Measurements from ENCODE around the gene RASSF3.
A peak's percentile ranks its signal among the peaks of the same experiment; 100 is the strongest.
"Not testable (repeated sequence)": the region's sequence is repeated elsewhere in the genome, so short reads cannot be mapped to it uniquely, and the experiment has no call there.

The RASSF3 gene

GRCh38 chr12:64681200-64682052, 71.1 kb downstream of the RASSF3 start:
- peak; percentile 65 for ATAC-seq
- peaks cover 68% of the 10 kb centered on the region for H3K4me1 Mint-ChIP-seq
- H3K27ac Mint-ChIP-seq, result peak overlapping the region; percentile 85
- H3K36me3 Mint-ChIP-seq, result peaks cover 38% of the 10 kb centered on the region
- H3K4me3 Mint-ChIP-seq, result peak overlapping the region; percentile 51
- H3K9me3 Mint-ChIP-seq, result no peaks in the 10 kb centered on the region
- no peaks in the 10 kb centered on the region for H3K27me3 Mint-ChIP-seq

- peaks cover 39% of the 10 kb centered on the region for H3K36me3 Mint-ChIP-seq
- ATAC-seq, result no peak
- H3K9me3 Mint-ChIP-seq, result no peaks in the 10 kb centered on the region
- H3K27me3 Mint-ChIP-seq, result no peaks in the 10 kb centered on the region
- peaks cover 56% of the 10 kb centered on the region for H3K4me1 Mint-ChIP-seq
- no peak overlapping the region for H3K4me3 Mint-ChIP-seq
- peak overlapping the region; percentile 65 for H3K27ac Mint-ChIP-seq
These were observed 72.4 kb downstream of the RASSF3 start for GRCh38 chr12:64682572-64683277.

- Mint-ChIP-seq H3K27ac (peak overlapping the region; percentile 65), H3K27me3 (no peaks in the 10 kb centered on the region), H3K4me1 (peaks cover 45% of the 10 kb centered on the region), H3K9me3 (no peaks in the 10 kb centered on the region), H3K36me3 (peaks cover 51% of the 10 kb centered on the region), H3K4me3 (no peak overlapping the region)
- ATAC-seq, result no peak
These were observed 73.7 kb downstream of the RASSF3 start for GRCh38 chr12:64683816-64684543.

GRCh38 chr12:64685050-64685449, 74.8 kb downstream of the RASSF3 start:
- Mint-ChIP-seq H3K9me3 (no peaks in the 10 kb centered on the region), H3K36me3 (peaks cover 54% of the 10 kb centered on the region), H3K4me1 (peaks cover 34% of the 10 kb centered on the region), H3K27me3 (no peaks in the 10 kb centered on the region), H3K4me3 (no peak overlapping the region), H3K27ac (no peak overlapping the region)
- ATAC-seq, result no peak

- no peak overlapping the region for H3K4me3 Mint-ChIP-seq
- H3K27ac Mint-ChIP-seq, result no peak overlapping the region
- no peaks in the 10 kb centered on the region for H3K27me3 Mint-ChIP-seq
- no peaks in the 10 kb centered on the region for H3K9me3 Mint-ChIP-seq
- ATAC-seq, result no peak
- H3K4me1 Mint-ChIP-seq, result peaks cover 28% of the 10 kb centered on the region
- H3K36me3 Mint-ChIP-seq, result peaks cover 54% of the 10 kb centered on the region
These were observed 75.3 kb downstream of the RASSF3 start for GRCh38 chr12:64685605-64686004.

- peak overlapping the region; percentile 30 for H3K27ac Mint-ChIP-seq
- no peak for ATAC-seq
- no peaks in the 10 kb centered on the region for H3K27me3 Mint-ChIP-seq
- H3K4me1 Mint-ChIP-seq, result peaks cover 26% of the 10 kb centered on the region
- no peak overlapping the region for H3K4me3 Mint-ChIP-seq
- no peaks in the 10 kb centered on the region for H3K9me3 Mint-ChIP-seq
- peaks cover 65% of the 10 kb centered on the region for H3K36me3 Mint-ChIP-seq
These were observed 77.5 kb downstream of the RASSF3 start for GRCh38 chr12:64687816-64688215.

GRCh38 chr12:64688219-64688618, 77.9 kb downstream of the RASSF3 start:
- Mint-ChIP-seq H3K4me3 (no peak overlapping the region), H3K36me3 (peaks cover 67% of the 10 kb centered on the region)
- no peak for ATAC-seq

GRCh38 chr12:64688715-64689114, 78.4 kb downstream of the RASSF3 start:
- Mint-ChIP-seq H3K4me3 (no peak overlapping the region), H3K36me3 (peaks cover 67% of the 10 kb centered on the region), H3K9me3 (no peaks in the 10 kb centered on the region), H3K27me3 (no peaks in the 10 kb centered on the region), H3K27ac (no peak overlapping the region), H3K4me1 (peaks cover 18% of the 10 kb centered on the region)
- ATAC-seq, result no peak

More at GRCh38 chr12:64688219-64688618, 77.9 kb downstream of the RASSF3 start:
- Mint-ChIP-seq H3K4me1 (peaks cover 22% of the 10 kb centered on the region), H3K27ac (peak overlapping the region; percentile 30), H3K9me3 (no peaks in the 10 kb centered on the region), H3K27me3 (no peaks in the 10 kb centered on the region)

GRCh38 chr12:64690236-64690635, 79.9 kb downstream of the RASSF3 start:
- H3K9me3 Mint-ChIP-seq, H3K4me3 Mint-ChIP-seq, H3K27ac Mint-ChIP-seq, H3K27me3 Mint-ChIP-seq, ATAC-seq: not testable (repeated sequence)
- H3K36me3 Mint-ChIP-seq, result peaks cover 67% of the 10 kb centered on the region
- H3K4me1 Mint-ChIP-seq, result peaks cover 23% of the 10 kb centered on the region

GRCh38 chr12:64691227-64691794, 81.0 kb downstream of the RASSF3 start:
- H3K27me3 Mint-ChIP-seq, result no peaks in the 10 kb centered on the region
- peaks cover 60% of the 10 kb centered on the region for H3K36me3 Mint-ChIP-seq
- H3K9me3 Mint-ChIP-seq, result no peaks in the 10 kb centered on the region
- no peak for ATAC-seq
- H3K27ac Mint-ChIP-seq, result peak overlapping the region; percentile 63
- H3K4me3 Mint-ChIP-seq, result no peak overlapping the region
- H3K4me1 Mint-ChIP-seq, result peaks cover 32% of the 10 kb centered on the region

GRCh38 chr12:64691795-64692583, 81.7 kb downstream of the RASSF3 start:
- no peaks in the 10 kb centered on the region for H3K9me3 Mint-ChIP-seq
- H3K27me3 Mint-ChIP-seq, result no peaks in the 10 kb centered on the region
- H3K4me3 Mint-ChIP-seq, result no peak overlapping the region
- H3K4me1 Mint-ChIP-seq, result peaks cover 38% of the 10 kb centered on the region
- no peak for ATAC-seq
- H3K27ac Mint-ChIP-seq, result peak overlapping the region; percentile 63
- peaks cover 59% of the 10 kb centered on the region for H3K36me3 Mint-ChIP-seq

- Mint-ChIP-seq H3K36me3 (peaks cover 52% of the 10 kb centered on the region), H3K27ac (peak overlapping the region; percentile 34), H3K4me1 (peaks cover 48% of the 10 kb centered on the region), H3K9me3 (no peaks in the 10 kb centered on the region), H3K4me3 (no peak overlapping the region), H3K27me3 (no peaks in the 10 kb centered on the region)
- no peak for ATAC-seq
These were observed 84.1 kb downstream of the RASSF3 start for GRCh38 chr12:64694130-64695040.

- ATAC-seq, result no peak
- Mint-ChIP-seq H3K4me1 (peaks cover 51% of the 10 kb centered on the region), H3K36me3 (peaks cover 61% of the 10 kb centered on the region)
These were observed 85.3 kb downstream of the RASSF3 start for GRCh38 chr12:64695550-64695949.

More at GRCh38 chr12:64695550-64695949, 85.3 kb downstream of the RASSF3 start:
- Mint-ChIP-seq H3K4me3 (no peak overlapping the region), H3K27ac (peak overlapping the region; percentile 34), H3K27me3 (no peaks in the 10 kb centered on the region), H3K9me3 (no peaks in the 10 kb centered on the region)

Measured in stimulated activated memory B cell treated with anti-CD40 and anti-IgM and Interleukin-4, amounts not matched to agents 10 μg/mL and 1 μg/mL and 100 μg/mL, for 72 hours (primary cell).